ENCODE measurements around the gene KRTAP19-8.

KRTAP19-8 gene

DNA sequence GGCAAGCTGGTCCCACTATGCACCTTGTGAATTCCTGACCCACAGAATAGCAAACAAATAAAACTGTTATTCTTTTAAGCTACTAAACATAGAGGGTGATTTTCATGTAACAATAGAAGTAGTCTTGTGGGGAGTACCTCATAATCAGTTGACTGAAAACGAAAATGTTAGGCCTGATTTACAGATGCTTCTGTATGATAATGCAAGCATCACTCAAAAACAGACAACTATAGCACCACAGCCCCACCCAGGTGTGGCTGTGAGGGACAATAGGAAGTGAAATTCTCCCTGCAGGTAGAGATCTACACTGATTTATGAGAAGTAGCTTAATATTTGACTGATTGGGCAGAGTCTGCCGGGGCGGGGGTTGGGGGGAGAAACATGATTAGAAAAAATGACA, 26.5 kb upstream of the KRTAP19-8 start:
- no peak overlapping the region for H3K4me3 ChIP-seq (ENCODE audit: low read depth, low read length)
- TF ChIP-seq CTCF (IDR thresholded peaks at IDR 0.05; ENCODE audit: borderline replicate concordance, insufficient read depth, low read depth, low read length), result no peak

DNA sequence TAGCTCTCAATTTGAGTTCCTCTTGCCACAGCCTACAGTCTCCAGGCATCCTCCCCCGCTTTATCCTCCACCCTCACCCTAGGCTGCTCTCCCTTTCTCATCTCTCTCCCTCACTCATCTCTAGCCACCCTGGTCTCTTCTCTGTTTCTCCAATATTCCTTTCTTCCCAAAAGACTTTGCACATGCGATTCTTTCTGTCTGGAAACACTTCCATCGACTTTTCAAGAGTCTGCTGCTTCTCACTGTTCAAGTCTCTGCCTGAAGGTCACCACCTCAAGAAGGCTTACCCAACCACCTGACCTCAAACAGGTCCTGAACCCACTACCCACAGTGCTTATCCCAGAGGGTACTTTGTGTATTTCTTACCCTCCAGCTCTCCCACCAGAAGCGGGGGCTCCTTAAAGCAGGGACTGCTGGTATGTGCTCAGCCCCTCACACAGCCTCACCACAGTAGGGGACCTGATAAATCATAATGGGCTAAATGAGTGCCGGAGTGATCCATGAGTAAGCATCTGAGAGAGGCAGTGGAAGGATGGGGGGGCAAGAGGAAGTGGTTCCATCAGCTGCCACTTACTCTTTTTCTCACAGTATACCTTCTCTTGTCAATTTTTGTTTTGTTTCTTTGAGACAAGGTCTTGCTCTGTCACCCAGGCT, 14.3 kb upstream of the KRTAP19-8 start:
- no peak overlapping the region for H3K4me3 ChIP-seq (ENCODE audit: low read depth, low read length)
- TF ChIP-seq CTCF (IDR thresholded peaks at IDR 0.05; ENCODE audit: borderline replicate concordance, insufficient read depth, low read depth, low read length), result no peak

- no peak for TF ChIP-seq CTCF (IDR thresholded peaks at IDR 0.05; ENCODE audit: borderline replicate concordance, insufficient read depth, low read depth, low read length)
- H3K4me3 ChIP-seq (ENCODE audit: low read depth, low read length), result no peak overlapping the region
Measured at GRCh38 chr21:31050577-31051157, 12.4 kb upstream of the KRTAP19-8 start.

GRCh38 chr21:31045841-31046240, 7.6 kb upstream of the KRTAP19-8 start:
- H3K4me3 ChIP-seq (ENCODE audit: low read depth, low read length), result no peak overlapping the region
- TF ChIP-seq CTCF (IDR thresholded peaks at IDR 0.05; ENCODE audit: borderline replicate concordance, insufficient read depth, low read depth, low read length), result no peak

DNA sequence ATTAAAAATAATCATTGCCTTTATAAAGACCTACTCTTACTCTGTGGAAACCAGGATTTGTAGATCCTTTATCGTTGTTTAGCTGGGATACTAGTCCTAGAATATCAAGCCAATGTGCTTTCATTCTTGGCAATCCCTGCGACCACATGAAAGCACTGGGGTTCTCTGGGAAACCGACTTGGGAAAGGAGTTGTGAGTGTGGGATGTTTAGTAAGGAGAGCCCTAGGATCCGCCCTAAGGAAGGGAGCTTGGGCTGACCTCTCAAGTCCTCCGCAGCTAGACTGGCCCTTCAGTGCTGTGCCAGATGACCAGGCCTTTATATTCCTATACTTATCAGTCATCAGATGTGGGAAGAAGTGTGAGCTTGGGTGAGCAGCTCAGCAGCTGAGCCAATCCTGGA, 5.2 kb upstream of the KRTAP19-8 start:
- H3K4me3 ChIP-seq (ENCODE audit: low read depth, low read length), result no peak overlapping the region
- no peak for TF ChIP-seq CTCF (IDR thresholded peaks at IDR 0.05; ENCODE audit: borderline replicate concordance, insufficient read depth, low read depth, low read length)

GRCh38 chr21:31042080-31042464, 3.8 kb upstream of the KRTAP19-8 start:
- H3K4me3 ChIP-seq (ENCODE audit: low read depth, low read length), result no peak overlapping the region
- TF ChIP-seq CTCF (IDR thresholded peaks at IDR 0.05; ENCODE audit: borderline replicate concordance, insufficient read depth, low read depth, low read length), result no peak
